IPS DF 6.9 (cell line): ENCODE measurements around the gene EMC6.

ENCODE experiments used
- DNase-seq: peaks from one replicate; pipeline ENCODE4 v3.0.0-alpha.2; 2013; ENCODE audit warnings: low read depth, low spot score
- H3K27ac ChIP-seq: one replicate; pipeline ENCODE4 v1.5.1; 2013; ENCODE audit warnings: low read length, control low read depth
- H3K27me3 ChIP-seq: 2 replicates; pipeline ENCODE4 v1.6.1; 2013; ENCODE audit warnings: mild to moderate bottlenecking, low read length; ENCODE audit not compliant: control insufficient read depth, insufficient read depth
- H3K36me3 ChIP-seq: 2 replicates; pipeline ENCODE4 v1.6.1; 2013; ENCODE audit warnings: low read length; ENCODE audit not compliant: control insufficient read depth, insufficient read depth
- H3K4me1 ChIP-seq: 2 replicates; pipeline ENCODE4 v1.6.1; 2013; ENCODE audit warnings: low read length; ENCODE audit not compliant: control insufficient read depth, insufficient read depth
- H3K4me3 ChIP-seq: 2 replicates; pipeline ENCODE4 v1.5.1; 2013; ENCODE audit warnings: mild to moderate bottlenecking, low read length
- H3K9me3 ChIP-seq: 2 replicates; pipeline ENCODE4 v1.6.1; 2013; ENCODE audit warnings: low read length, inconsistent platforms; ENCODE audit not compliant: control insufficient read depth, insufficient read depth
- WGBS: extraction: QIAGEN DNeasy Blood & Tissue Kit; methylation state at CpG from one replicate; pipeline ENCODE4 v1.1.7; 2013; ENCODE audit warnings: mixed read lengths, missing lambda C conversion rate; ENCODE audit not compliant: insufficient read length, insufficient coverage; 5-methylcytosine and 5-hydroxymethylcytosine counted together

EMC6 gene

GRCh38 chr17:3668279-3669084 is at the start of gene EMC6, which contains the start of gene TAX1BP3:
EMC6 (plus strand) TSS chr17:3668812; CDS start chr17:3669147, 335 bp downstream.
TAX1BP3 (minus strand) TSS chr17:3668578; CDS start chr17:3668526, 52 bp downstream.
- WGBS: no CpG with 5 or more reads among the region's 89 CpGs

GRCh38 chr17:3621146-3621720 is 47.4 kb upstream of the EMC6 start:
- Histone ChIP-seq H3K4me1 (no peaks in the 10 kb centered on the region), H3K4me3 (no peak overlapping the region), H3K27me3 (no peaks in the 10 kb centered on the region), H3K9me3 (no peaks in the 10 kb centered on the region), H3K36me3 (peaks cover 36% of the 10 kb centered on the region), H3K27ac (no peak overlapping the region)
- WGBS: no CpG with 5 or more reads among the region's 8 CpGs
- no peak for DNase-seq

More at GRCh38 chr17:3668279-3669084, at the start of gene EMC6, which contains the start of gene TAX1BP3:
- Histone ChIP-seq H3K4me3 (peak within 1 kb of the TSS; percentile 95), H3K9me3 (no peaks in the 10 kb centered on the region), H3K27me3 (no peaks in the 10 kb centered on the region), H3K36me3 (peaks cover 4% of the 10 kb centered on the region; the same call in 1 of the 2 replicates), H3K27ac (no peak within 1 kb of the TSS), H3K4me1 (peaks cover 3% of the 10 kb centered on the region; the same call in 1 of the 2 replicates)
- peak; percentile 91 for DNase-seq

GRCh38 chr17:3622977-3623594 is 45.5 kb upstream of the EMC6 start:
- Histone ChIP-seq H3K36me3 (peaks cover 34% of the 10 kb centered on the region), H3K9me3 (no peaks in the 10 kb centered on the region), H3K4me3 (no peak overlapping the region), H3K27ac (no peak overlapping the region), H3K4me1 (no peaks in the 10 kb centered on the region), H3K27me3 (no peaks in the 10 kb centered on the region)
- DNase-seq: no peak
- no CpG with 5 or more reads among the region's 16 CpGs for WGBS

- H3K9me3 ChIP-seq: no peaks in the 10 kb centered on the region
- H3K27ac ChIP-seq: no peak overlapping the region
- H3K27me3 ChIP-seq: no peaks in the 10 kb centered on the region
- no peaks in the 10 kb centered on the region for H3K4me1 ChIP-seq
- H3K4me3 ChIP-seq: no peak overlapping the region
- peaks cover 28% of the 10 kb centered on the region for H3K36me3 ChIP-seq
- whole genome bisulfite sequencing: no CpG with 5 or more reads among the region's 16 CpGs
- no peak for DNase-seq
These were observed 41.5 kb upstream of the EMC6 start for GRCh38 chr17:3626831-3627768.

GRCh38 chr17:3627769-3628167 is 40.8 kb upstream of the EMC6 start:
- Histone ChIP-seq H3K36me3 (peaks cover 27% of the 10 kb centered on the region), H3K27ac (no peak overlapping the region), H3K27me3 (no peaks in the 10 kb centered on the region)

GRCh38 chr17:3630781-3631180 is 37.8 kb upstream of the EMC6 start:
- Histone ChIP-seq H3K9me3 (no peaks in the 10 kb centered on the region), H3K27ac (no peak overlapping the region), H3K4me1 (no peaks in the 10 kb centered on the region), H3K4me3 (no peak overlapping the region), H3K36me3 (peaks cover 12% of the 10 kb centered on the region), H3K27me3 (no peaks in the 10 kb centered on the region)
- DNase-seq: no peak
- no CpG with 5 or more reads among the region's 10 CpGs for WGBS

More at GRCh38 chr17:3627769-3628167, 40.8 kb upstream of the EMC6 start:
- DNase-seq: no peak
- H3K9me3 ChIP-seq: no peaks in the 10 kb centered on the region
- no peak overlapping the region for H3K4me3 ChIP-seq
- no peaks in the 10 kb centered on the region for H3K4me1 ChIP-seq
- WGBS: no CpG with 5 or more reads among the region's 11 CpGs

- Histone ChIP-seq H3K27me3 (no peaks in the 10 kb centered on the region), H3K9me3 (no peaks in the 10 kb centered on the region), H3K4me3 (no peak overlapping the region), H3K4me1 (no peaks in the 10 kb centered on the region), H3K27ac (no peak overlapping the region), H3K36me3 (peaks cover 12% of the 10 kb centered on the region)
- WGBS: no CpG with 5 or more reads among the region's 7 CpGs
- DNase-seq: no peak
These were observed 36.3 kb upstream of the EMC6 start for GRCh38 chr17:3632287-3632686.

GRCh38 chr17:3635474-3636153 is 33.0 kb upstream of the EMC6 start:
- H3K27me3 ChIP-seq: no peaks in the 10 kb centered on the region
- H3K4me1 ChIP-seq: no peaks in the 10 kb centered on the region
- peak overlapping the region; percentile 84 for H3K4me3 ChIP-seq
- H3K36me3 ChIP-seq: 0 out of 2 replicates have a peak, but pooled peaks cover 2% of the 10 kb centered on the region
- no peak overlapping the region for H3K27ac ChIP-seq
- no peaks in the 10 kb centered on the region for H3K9me3 ChIP-seq
- no CpG with 5 or more reads among the region's 38 CpGs for WGBS
- DNase-seq: no peak

GRCh38 chr17:3636154-3636907 is 32.3 kb upstream of the EMC6 start, which contains the start of the genes CTNS and SHPK:
CTNS (plus strand) TSS chr17:3636760; CDS start chr17:3640207, 3,447 bp downstream.
SHPK (minus strand) TSS chr17:3636250; CDS start chr17:3636219, 31 bp downstream.
- peaks cover 3% of the 10 kb centered on the region; the same call in 1 of the 2 replicates for H3K4me1 ChIP-seq
- no peaks in the 10 kb centered on the region for H3K27me3 ChIP-seq
- no peaks in the 10 kb centered on the region for H3K9me3 ChIP-seq
- no peak within 1 kb of the TSS for H3K27ac ChIP-seq
- H3K4me3 ChIP-seq: peak within 1 kb of the TSS; percentile 84
- no CpG with 5 or more reads among the region's 68 CpGs for WGBS
- H3K36me3 ChIP-seq: 0 out of 2 replicates have a peak, but pooled peaks cover 2% of the 10 kb centered on the region
- peak; percentile 67 for DNase-seq
